Measurements from ENCODE around the gene EPRS1. TPM values are rescaled to one million over a fixed set of nuclear protein-coding genes. Genes with fewer than 3 reads are reported as not detected.

The EPRS1 gene
- total RNA-seq, 1 donor from 2014 or later: 36.3 TPM

GRCh38 chr1:220067269-220068204 lies 21.2 kb upstream of the EPRS1 start:
- Histone ChIP-seq H3K36me3 (peaks cover 0 to 55% of the 10 kb centered on the region in 2 donors), H3K27me3 (no peaks in the 10 kb centered on the region), H3K27ac (no peak overlapping the region), H3K4me1 (no peaks in the 10 kb centered on the region), H3K4me3 (no peak overlapping the region), H3K9me3 (no peaks in the 10 kb centered on the region)
- DNase-seq (ENCODE audit: extremely low spot score in 2 of 2): no peak
- intact Hi-C loops (cut with DNase I): no loop called here
- no peak for TF ChIP-seq POLR2AphosphoS5 (IDR thresholded peaks at IDR 0.05; ENCODE audit: insufficient read depth in 1 of 2, low read depth in 1 of 2)
- no peak for TF ChIP-seq POLR2A (IDR thresholded peaks at IDR 0.05)
- no peak for TF ChIP-seq CTCF (IDR thresholded peaks at IDR 0.05)

- Histone ChIP-seq H3K27me3 (no peaks in the 10 kb centered on the region), H3K9me3 (no peaks in the 10 kb centered on the region), H3K4me1 (no peaks in the 10 kb centered on the region), H3K4me3 (no peak overlapping the region), H3K36me3 (peaks cover 0 to 61% of the 10 kb centered on the region in 2 donors), H3K27ac (no peak overlapping the region)
- TF ChIP-seq POLR2AphosphoS5 (IDR thresholded peaks at IDR 0.05; ENCODE audit: insufficient read depth in 1 of 2, low read depth in 1 of 2) (no peak), CTCF (IDR thresholded peaks at IDR 0.05) (no peak), POLR2A (IDR thresholded peaks at IDR 0.05) (no peak)
- no peak for DNase-seq (ENCODE audit: extremely low spot score in 2 of 2)
- intact Hi-C loops (cut with DNase I): no loop called here
Observed at GRCh38 chr1:220062629-220063028, 16.3 kb upstream of the EPRS1 start.

DNA sequence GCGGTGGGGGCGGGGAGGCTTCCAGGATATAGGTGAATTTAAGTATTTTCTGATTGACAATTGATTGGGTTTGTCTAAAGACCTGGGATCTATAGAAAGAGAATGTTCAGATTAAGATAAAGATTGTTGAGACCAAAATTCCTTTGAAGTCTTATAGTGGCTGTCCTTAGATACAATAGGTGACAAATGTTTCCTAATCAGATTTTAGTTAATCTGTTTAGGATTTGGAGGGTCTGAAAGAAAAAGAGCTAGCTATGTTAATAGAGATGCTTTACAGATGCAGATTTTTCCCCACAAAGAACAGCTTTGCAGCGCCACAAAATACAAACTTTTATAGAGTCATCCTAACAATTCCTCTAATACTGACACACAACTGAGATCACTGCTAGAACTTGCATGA lies 14.6 kb upstream of the EPRS1 start:
- peaks cover 0 to 53% of the 10 kb centered on the region in 2 donors for H3K36me3 ChIP-seq
- H3K27me3 ChIP-seq: no peaks in the 10 kb centered on the region
- no peaks in the 10 kb centered on the region for H3K4me1 ChIP-seq
- intact Hi-C loops (cut with DNase I): no loop called here
- DNase-seq (ENCODE audit: extremely low spot score in 2 of 2): no peak
- no peaks in the 10 kb centered on the region for H3K9me3 ChIP-seq
- H3K27ac ChIP-seq: no peak overlapping the region
- H3K4me3 ChIP-seq: no peak overlapping the region
- TF ChIP-seq POLR2A (IDR thresholded peaks at IDR 0.05): no peak
- no peak for TF ChIP-seq POLR2AphosphoS5 (IDR thresholded peaks at IDR 0.05; ENCODE audit: insufficient read depth in 1 of 2, low read depth in 1 of 2)
- TF ChIP-seq CTCF (IDR thresholded peaks at IDR 0.05): no peak

DNA sequence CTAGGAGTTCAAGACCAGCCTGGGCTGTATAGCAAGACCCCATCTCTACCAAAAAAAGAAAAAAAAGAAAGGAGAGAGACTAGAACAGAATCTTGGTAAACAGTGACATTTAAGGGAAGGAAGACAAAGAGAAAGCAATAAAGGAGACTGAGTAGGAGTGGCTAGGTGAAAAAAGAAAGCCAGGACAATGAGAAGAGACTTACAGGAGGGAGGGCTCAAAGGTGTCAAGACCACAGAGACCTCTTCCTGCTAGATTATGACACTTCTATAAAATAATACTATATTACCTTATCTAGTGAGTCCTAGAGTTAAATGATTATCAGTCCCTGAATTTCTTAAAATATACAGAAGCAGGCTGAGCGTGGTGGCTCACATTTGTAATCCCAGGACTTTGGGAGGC lies 10.1 kb upstream of the EPRS1 start:
- H3K4me3 ChIP-seq: no peak overlapping the region
- H3K4me1 ChIP-seq: no peaks in the 10 kb centered on the region
- intact Hi-C loops (cut with DNase I): no loop called here
- H3K27me3 ChIP-seq: no peaks in the 10 kb centered on the region
- peaks cover 0 to 18% of the 10 kb centered on the region in 2 donors for H3K36me3 ChIP-seq
- TF ChIP-seq CTCF (IDR thresholded peaks at IDR 0.05) (no peak), POLR2A (IDR thresholded peaks at IDR 0.05) (no peak), POLR2AphosphoS5 (IDR thresholded peaks at IDR 0.05; ENCODE audit: insufficient read depth in 1 of 2, low read depth in 1 of 2) (no peak)
- no peaks in the 10 kb centered on the region for H3K9me3 ChIP-seq
- no peak for DNase-seq (ENCODE audit: extremely low spot score in 2 of 2)
- no peak overlapping the region for H3K27ac ChIP-seq
